ENCODE data around the gene SOWAHC. TPM values are rescaled to one million over a fixed set of nuclear protein-coding genes. Genes with fewer than 3 reads are reported as not detected.
"Not testable (repeated sequence)": the region's sequence is repeated elsewhere in the genome, so short reads cannot be mapped to it uniquely, and the experiment has no call there.

Gene SOWAHC
- 5.3 and 5.7 TPM in 2 replicates for total RNA-seq

DNA sequence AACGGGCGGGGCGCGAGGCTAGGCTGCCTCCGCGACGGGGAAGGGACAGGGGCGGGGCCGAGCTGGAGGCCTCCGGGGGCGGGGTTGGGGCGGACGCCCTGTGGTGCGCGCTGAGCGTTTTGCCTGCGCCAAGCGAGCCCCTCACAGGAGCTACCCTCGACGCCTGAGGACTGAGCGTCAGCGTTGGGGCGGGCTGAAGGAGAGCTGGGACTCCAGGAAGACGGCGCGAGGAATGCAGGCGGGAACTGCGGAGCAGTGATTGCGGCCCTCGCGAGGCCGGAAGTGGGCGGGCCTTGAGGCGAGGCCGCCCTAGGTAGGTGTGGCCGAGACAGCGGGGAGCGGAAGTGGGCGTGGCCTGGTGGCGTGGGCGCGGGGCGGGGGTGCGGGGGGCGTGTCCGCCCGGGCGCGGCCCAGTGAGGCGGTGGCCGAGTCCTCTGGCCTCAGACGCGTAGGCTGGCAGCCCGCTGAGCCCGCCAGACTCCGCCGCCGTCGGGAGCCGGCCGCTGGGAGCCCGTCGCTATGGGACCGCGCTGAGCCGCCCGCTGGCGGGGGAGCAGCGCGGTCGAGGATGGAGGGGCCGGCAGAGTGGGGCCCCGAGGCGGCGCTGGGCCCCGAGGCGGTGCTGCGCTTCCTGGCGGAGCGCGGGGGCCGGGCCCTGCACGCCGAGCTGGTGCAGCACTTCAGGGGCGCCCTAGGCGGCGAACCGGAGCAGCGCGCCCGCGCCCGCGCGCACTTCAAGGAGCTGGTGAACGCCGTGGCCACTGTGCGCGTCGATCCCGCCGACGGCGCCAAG is at the start of gene SOWAHC, which contains the start of gene SEPTIN10:
SOWAHC (plus strand) TSS at position 443 of the 793 bp plus-strand sequence; CDS start at position 569, 126 bp downstream.
SEPTIN10 (minus strand) TSS at position 45 of the 793 bp plus-strand sequence. CDS start 139 bp downstream, outside the sequence.
- peak; percentile 84 for DNase-seq (ENCODE audit: extremely low read depth, low read depth, low spot score)

- no peak for DNase-seq (ENCODE audit: extremely low read depth, low read depth, low spot score)
Measured at GRCh38 chr2:109575373-109575772, 38.8 kb upstream of the SOWAHC start.

DNA sequence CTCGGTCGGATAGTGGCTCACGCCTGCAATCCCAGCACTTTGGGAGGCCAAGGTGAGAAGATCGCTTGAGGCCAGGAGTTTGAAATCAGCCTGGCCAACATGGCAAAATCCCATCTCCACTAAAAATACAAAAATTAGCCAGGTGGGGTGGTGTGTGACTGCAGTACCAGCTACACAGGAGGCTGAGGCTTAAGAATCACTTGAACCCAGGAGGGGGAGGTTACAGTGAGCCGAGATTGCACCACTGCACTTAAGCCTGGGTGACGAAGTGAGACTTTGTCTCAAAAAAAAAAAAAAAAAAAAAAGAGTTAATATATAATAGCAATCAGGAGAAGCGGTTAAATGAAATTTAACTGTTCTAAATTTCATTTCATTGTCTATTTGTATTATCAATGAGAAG is 36.5 kb upstream of the SOWAHC start:
- DNase-seq (ENCODE audit: extremely low read depth, low read depth, low spot score) = not testable (repeated sequence)

- DNase-seq (ENCODE audit: extremely low read depth, low read depth, low spot score) = no peak
Measured at GRCh38 chr2:109582928-109583895, 31.0 kb upstream of the SOWAHC start.

GRCh38 chr2:109586687-109587086 is 27.5 kb upstream of the SOWAHC start:
- DNase-seq (ENCODE audit: extremely low read depth, low read depth, low spot score) = no peak

GRCh38 chr2:109591206-109591605 is 23.0 kb upstream of the SOWAHC start:
- no peak for DNase-seq (ENCODE audit: extremely low read depth, low read depth, low spot score)

GRCh38 chr2:109592905-109593304 is 21.3 kb upstream of the SOWAHC start:
- no peak for DNase-seq (ENCODE audit: extremely low read depth, low read depth, low spot score)

GRCh38 chr2:109594246-109594885 is 19.8 kb upstream of the SOWAHC start:
- DNase-seq (ENCODE audit: extremely low read depth, low read depth, low spot score) = no peak

- no peak for DNase-seq (ENCODE audit: extremely low read depth, low read depth, low spot score)
Measured at GRCh38 chr2:109595644-109596043, 18.5 kb upstream of the SOWAHC start.

DNA sequence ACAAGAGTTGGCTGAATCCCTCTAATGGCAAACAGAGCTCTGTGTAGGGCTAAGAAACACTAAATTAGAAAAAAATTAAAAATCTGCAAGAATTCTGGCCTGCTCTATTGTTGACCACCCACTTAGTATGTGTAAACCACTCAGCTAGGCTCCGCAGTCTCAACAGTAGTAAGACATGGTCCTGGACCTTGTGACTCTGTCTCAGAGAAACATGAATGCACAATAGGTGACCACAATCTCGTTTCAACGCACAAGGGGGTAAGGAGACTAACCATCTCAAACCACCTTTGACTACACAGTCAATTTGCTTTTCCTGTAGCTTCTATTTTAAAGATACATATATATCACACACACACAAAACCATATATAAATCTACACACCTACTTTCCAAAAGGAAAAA is 16.9 kb upstream of the SOWAHC start:
- DNase-seq (ENCODE audit: extremely low read depth, low read depth, low spot score) = no peak

- no peak for DNase-seq (ENCODE audit: extremely low read depth, low read depth, low spot score)
Measured at GRCh38 chr2:109601783-109602182, 12.4 kb upstream of the SOWAHC start.

DNA sequence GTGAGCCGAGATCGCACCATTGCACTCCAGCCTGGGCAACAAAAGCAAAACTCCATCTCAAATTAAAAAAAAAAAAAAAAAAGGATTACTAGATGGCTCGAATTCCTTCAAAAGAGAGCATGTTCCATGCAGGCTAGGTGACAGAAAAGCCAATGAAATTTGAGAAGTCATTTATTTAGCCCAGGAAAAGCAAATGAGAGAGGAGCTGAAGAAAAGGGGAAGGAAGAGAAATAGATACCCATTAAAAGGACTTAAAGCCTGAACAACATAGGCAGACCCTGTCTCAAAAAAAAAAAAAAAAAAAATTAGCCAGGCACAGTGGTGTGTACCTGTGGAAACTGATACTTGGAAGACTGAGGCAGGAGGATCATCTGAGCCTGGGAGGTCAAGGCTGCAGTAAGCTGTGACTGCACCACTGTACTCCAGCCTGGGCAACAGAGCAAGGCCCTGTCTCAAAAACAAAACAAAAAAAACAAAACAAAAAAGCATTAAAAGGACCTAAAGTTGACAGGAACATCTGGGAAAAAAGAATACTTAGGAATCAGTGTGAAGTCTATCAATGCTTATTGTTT is 11.5 kb upstream of the SOWAHC start:
- DNase-seq (ENCODE audit: extremely low read depth, low read depth, low spot score) = no peak

DNA sequence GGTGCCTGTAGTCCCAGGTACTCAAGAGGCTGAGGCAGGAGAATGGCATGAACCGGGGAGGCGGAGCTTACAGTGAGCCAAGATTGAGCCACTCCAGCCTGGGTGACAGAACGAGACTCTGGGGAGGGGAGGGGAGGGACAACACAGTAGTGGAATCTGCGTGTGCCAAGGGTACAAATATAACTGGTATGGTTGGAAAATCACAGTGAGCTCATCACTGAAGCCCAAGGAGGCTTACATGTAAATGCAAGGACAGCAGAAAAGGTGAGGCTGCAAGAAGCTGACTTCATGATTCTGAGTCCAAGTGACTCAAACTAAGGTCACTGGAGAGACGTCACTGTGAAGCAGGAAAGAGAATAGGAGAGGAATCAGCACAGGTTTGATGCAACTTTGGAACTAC is 9.6 kb upstream of the SOWAHC start:
- DNase-seq (ENCODE audit: extremely low read depth, low read depth, low spot score) = no peak

- DNase-seq (ENCODE audit: extremely low read depth, low read depth, low spot score) = no peak
Measured at GRCh38 chr2:109607766-109608165, 6.4 kb upstream of the SOWAHC start.

GRCh38 chr2:109609352-109610024 is 4.7 kb upstream of the SOWAHC start:
- peak; percentile 70 for DNase-seq (ENCODE audit: extremely low read depth, low read depth, low spot score)

- no peak for DNase-seq (ENCODE audit: extremely low read depth, low read depth, low spot score)
Measured at GRCh38 chr2:109611467-109612095, 2.6 kb upstream of the SOWAHC start.

- no peak for DNase-seq (ENCODE audit: extremely low read depth, low read depth, low spot score)
Measured at GRCh38 chr2:109613081-109613921, 863 bp upstream of the SOWAHC start.

Measured in glomerular endothelial cell (primary cell).